K562 (cell line): Measurements from ENCODE around the gene FOXJ3. TPM values are rescaled to one million over a fixed set of nuclear protein-coding genes. Genes with fewer than 3 reads are reported as not detected.

ENCODE experiments used
- ATAC-seq: fragments of 200-7000 bp; cut with Tn5 transposase; 3 replicates; pipeline ENCODE4 v1.9.1; 2020; ENCODE audit warnings: moderate library complexity
- BruUV-seq: library from RNA; stranded (reverse); fragments of 400-500 nt; replicated peaks from 2 replicates; lab custom pipeline; 2021; lab: Mats Ljungman, UMichigan
- CTCF ChIA-PET: fragments of 300-600 bp; formaldehyde crosslinking; extraction: SDS; loops from one replicate; lab custom pipeline; 2021; ENCODE audit warnings: low intra/inter-chr PET ratio; lab: Yijun Ruan, JAX
- POLR2A ChIA-PET: fragments of 300-600, 350-650 bp; sonication (Branson Sonifier 250); formaldehyde crosslinking; extraction: SDS; loops from one replicate; lab custom pipeline; 2021; ENCODE audit warnings: antibody characterized with exemption, inconsistent platforms; lab: Yijun Ruan, JAX
- DNase-seq, 4 experiments: peaks; one replicate each; pipeline versions ENCODE4 v3.0.0 to v3.0.0-alpha.2; 2011 to 2018; ENCODE audit warnings: low spot score in 3 of 4, mixed read lengths in 3 of 4; ENCODE audit errors: extremely low read depth in 1 of 4
- FAIRE-seq: peaks from 2 replicates; lab custom pipeline; 2011; peaks lifted over from hg19 to GRCh38; lab: Jason Lieb, UNC
- H2AFZ ChIP-seq: 2 replicates; pipeline ENCODE4 v1.6.0; 2011; ENCODE audit warnings: low read depth, low read length, control low read depth, inconsistent platforms
- H3K27ac ChIP-seq: fragments of 200-600 bp; 3 replicates; pipeline ENCODE4 v1.8.0; 2011; ENCODE audit warnings: low read depth, mild to moderate bottlenecking, control low read depth, inconsistent platforms, low read length, moderate library complexity, mixed read lengths; ENCODE audit errors: extremely low read depth
- H3K27me3 ChIP-seq, 2 experiments: fragments of 300-600 bp in 1 of 2; 2 replicates in 1 of 2; 3 replicates in 1 of 2; pipeline versions ENCODE4 v1.6.0 to v1.8.0; 2011; ENCODE audit warnings: inconsistent platforms in 2 of 2, low read length in 2 of 2, mild to moderate bottlenecking in 1 of 2, mixed read lengths in 1 of 2, moderate library complexity in 1 of 2; ENCODE audit not compliant: control insufficient read depth in 2 of 2, insufficient read depth in 2 of 2
- H3K36me3 ChIP-seq: fragments of 300-600 bp; 3 replicates; pipeline ENCODE4 v1.8.0; 2011; ENCODE audit warnings: mild to moderate bottlenecking, low read length, inconsistent platforms; ENCODE audit not compliant: control insufficient read depth, insufficient read depth
- H3K4me1 ChIP-seq, 2 experiments: fragments of 200-600 bp in 1 of 2; replicated peaks in 1 of 2; 2 replicates in 1 of 2; 3 replicates in 1 of 2; pipeline versions ENCODE4 v1.5.1 to v1.8.0; 2011; ENCODE audit warnings: inconsistent platforms in 2 of 2, low read length in 2 of 2, mild to moderate bottlenecking in 1 of 2, mixed read lengths in 1 of 2, moderate library complexity in 1 of 2; ENCODE audit not compliant: control insufficient read depth in 2 of 2, insufficient read depth in 2 of 2
- H3K4me2 ChIP-seq: 2 replicates; pipeline ENCODE4 v1.6.1; 2011; ENCODE audit warnings: low read length, control low read depth, inconsistent platforms, mixed read lengths; ENCODE audit not compliant: insufficient read depth
- H3K4me3 ChIP-seq: fragments of 200-600 bp; sonication (generic), shearing (Covaris generic); 2 replicates; pipeline ENCODE4 v1.5.1; 2016; ENCODE audit warnings: control low read depth, inconsistent platforms
- H3K79me2 ChIP-seq: fragments of 200-600 bp; 3 replicates; pipeline ENCODE4 v1.8.0; 2011; ENCODE audit warnings: low read length, inconsistent platforms; ENCODE audit not compliant: control insufficient read depth, insufficient read depth
- H3K9ac ChIP-seq, 2 experiments: 2 replicates each; pipeline versions ENCODE4 v1.6.0 to v1.6.1; 2011; ENCODE audit warnings: low read depth in 2 of 2, low read length in 2 of 2, control low read depth in 1 of 2, inconsistent platforms in 1 of 2, mild to moderate bottlenecking in 1 of 2, mixed read lengths in 1 of 2; ENCODE audit not compliant: insufficient read depth in 1 of 2
- H3K9me1 ChIP-seq: one replicate; pipeline ENCODE4 v1.6.0; 2011; ENCODE audit warnings: inconsistent platforms, mild to moderate bottlenecking, low read length, moderate library complexity; ENCODE audit not compliant: control insufficient read depth, insufficient read depth
- H3K9me3 ChIP-seq: replicated peaks from 2 replicates; pipeline ENCODE4 v1.5.1; 2011; ENCODE audit warnings: low read depth, low read length, inconsistent platforms; ENCODE audit not compliant: control insufficient read depth, insufficient read depth
- H4K20me1 ChIP-seq: replicated peaks from 2 replicates; pipeline ENCODE4 v1.6.1; 2011; ENCODE audit warnings: low read length, inconsistent platforms, mixed read lengths; ENCODE audit not compliant: control insufficient read depth, insufficient read depth
- DDX20 ChIP-seq: fragments of 450-650 bp; IDR thresholded peaks from 2 replicates; pipeline ENCODE4 v1.6.1; 2016; ENCODE audit warnings: missing genetic modification characterization, low read depth, mild to moderate bottlenecking, missing compliant biosample characterization, moderate library complexity
- GABPB2 ChIP-seq: fragments of 250-450 bp; sonication (Bioruptor Pico); conservative IDR thresholded peaks from 2 replicates; pipeline ENCODE4 v1.5.1; 2021; ENCODE audit warnings: mild to moderate bottlenecking
- MTA2 ChIP-seq: fragments of 450-650 bp; IDR thresholded peaks from 2 replicates; pipeline ENCODE4 v1.6.1; 2016; ENCODE audit warnings: low read depth
- SMC3 ChIP-seq: conservative IDR thresholded peaks from 2 replicates; pipeline ENCODE4 v1.6.1; 2011; ENCODE audit warnings: low read depth, low read length, improper control_type of control experiment; ENCODE audit not compliant: insufficient read depth
- SPI1 ChIP-seq: IDR thresholded peaks from 2 replicates; pipeline ENCODE4 v1.6.1; 2011; ENCODE audit warnings: low read depth, low read length, control low read depth, borderline replicate concordance
- TAF1 ChIP-seq: IDR thresholded peaks from 2 replicates; pipeline ENCODE4 v1.6.1; 2011; ENCODE audit warnings: mild to moderate bottlenecking, low read length, moderate library complexity; ENCODE audit not compliant: insufficient read depth, control insufficient read depth, severe bottlenecking; ENCODE audit errors: extremely low read depth
- TBP ChIP-seq: optimal IDR thresholded peaks from 2 replicates; pipeline ENCODE3; 2011; ENCODE audit warnings: low read depth, low read length, improper control_type of control experiment
- WGBS: fragments of 100-300 bp; shearing (Covaris generic); methylation state at CpG from one replicate; pipeline ENCODE4 v1.1.6; 2016; ENCODE audit warnings: low coverage, mixed read lengths; ENCODE audit not compliant: insufficient coverage; ENCODE audit errors: missing lambda C conversion rate; 5-methylcytosine and 5-hydroxymethylcytosine counted together
- in situ Hi-C: fragments of 300-500 bp; cut with MboI; formaldehyde crosslinking; loops from 4 replicates; pipeline ENCODE4 v1.15.0; 2018; ENCODE audit warnings: inconsistent platforms, mixed read lengths
- intact Hi-C: fragments of 100-400 bp; cut with micrococcal nuclease; formaldehyde crosslinking; loops from 2 replicates; pipeline ENCODE4 v1.14.2; 2022
- polyA plus RNA-seq, 8 experiments: library from polyadenylated mRNA; depleted of rRNA in 4 of 8; stranded (reverse) in 5 of 8; unstranded in 3 of 8; fragments of >200 nt; fragmentation: Nextera tagmentation in 2 of 8; fragmentation: Illumina TruSeq in 1 of 8; extraction: Ambion mirVana in 2 of 8; extraction: Trizol in 1 of 8; gene quantifications; 2 replicates each; pipeline versions ENCODE4 v1.2.1 to v1.2.3, GENCODE V29; 2011 to 2014; ENCODE audit warnings: inconsistent platforms in 1 of 8, missing spikeins in 1 of 8
- total RNA-seq, 7 experiments: library from RNA; depleted of rRNA in 6 of 7; stranded (reverse); fragments of >200 nt in 6 of 7; fragmentation: Illumina TruSeq in 2 of 7; extraction: Trizol in 2 of 7; gene quantifications; 2 replicates each; pipeline versions ENCODE4 v1.2.1 to v1.2.3, GENCODE V29; 2011 to 2021; ENCODE audit warnings: low replicate concordance in 1 of 7
- TF ChIP-seq, protein P1 (sequence below): fragments of 450-650 bp; conservative IDR thresholded peaks from 2 replicates; pipeline ENCODE4 v1.6.1; 2016; ENCODE audit warnings: missing genetic modification characterization, low read depth, mild to moderate bottlenecking, control low read depth, missing compliant biosample characterization

The FOXJ3 gene
- total and polyA plus RNA-seq, 9 of the 15 experiments (the other 6 are each of a cell fraction or from before 2014, with no cell fraction given) = 8.7 to 35.3 (median 23.4) TPM

DNA sequence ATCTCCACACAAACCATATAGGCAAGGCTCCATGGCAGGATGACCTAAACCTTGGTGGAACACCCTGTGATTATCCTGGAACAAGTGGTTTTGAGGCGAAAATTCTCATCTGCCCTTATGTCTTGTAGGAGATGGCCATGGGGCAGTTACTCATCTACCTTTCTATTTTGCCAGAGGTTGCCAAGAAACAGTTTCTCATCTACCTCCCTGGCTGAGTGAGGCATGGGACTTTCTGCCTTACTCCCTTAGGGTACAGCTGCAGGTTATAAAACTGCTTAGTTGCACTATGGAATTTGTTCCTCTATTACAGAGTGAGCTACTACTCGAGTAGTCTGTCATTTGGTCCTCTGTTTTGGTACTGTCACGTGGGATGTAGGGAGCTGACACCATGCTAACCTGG is 139.2 kb downstream of the FOXJ3 start:
- Histone ChIP-seq H3K9ac (no peak overlapping the region), H3K4me2 (no peak overlapping the region), H3K4me1 (no peaks in the 10 kb centered on the region), H4K20me1 (no peaks in the 10 kb centered on the region), H3K4me3 (no peak overlapping the region), H3K79me2 (no peaks in the 10 kb centered on the region), H3K27me3 (no peaks in the 10 kb centered on the region), H3K36me3 (peaks cover 58% of the 10 kb centered on the region), H3K27ac (no peak overlapping the region), H2AFZ (no peak overlapping the region), H3K9me3 (no peaks in the 10 kb centered on the region), H3K9me1 (no peaks in the 10 kb centered on the region)
- no peak for FAIRE-seq
- 82% methylated on average over 3 of the region's 3 CpGs for WGBS
- intact Hi-C loops (no loop called here), in situ Hi-C loops (no loop called here)
- ChIA-PET POLR2A (no interaction called here), CTCF (no interaction called here)
- BruUV-seq = no TSS peak
- ATAC-seq = no peak
- TF ChIP-seq, protein P1, sequence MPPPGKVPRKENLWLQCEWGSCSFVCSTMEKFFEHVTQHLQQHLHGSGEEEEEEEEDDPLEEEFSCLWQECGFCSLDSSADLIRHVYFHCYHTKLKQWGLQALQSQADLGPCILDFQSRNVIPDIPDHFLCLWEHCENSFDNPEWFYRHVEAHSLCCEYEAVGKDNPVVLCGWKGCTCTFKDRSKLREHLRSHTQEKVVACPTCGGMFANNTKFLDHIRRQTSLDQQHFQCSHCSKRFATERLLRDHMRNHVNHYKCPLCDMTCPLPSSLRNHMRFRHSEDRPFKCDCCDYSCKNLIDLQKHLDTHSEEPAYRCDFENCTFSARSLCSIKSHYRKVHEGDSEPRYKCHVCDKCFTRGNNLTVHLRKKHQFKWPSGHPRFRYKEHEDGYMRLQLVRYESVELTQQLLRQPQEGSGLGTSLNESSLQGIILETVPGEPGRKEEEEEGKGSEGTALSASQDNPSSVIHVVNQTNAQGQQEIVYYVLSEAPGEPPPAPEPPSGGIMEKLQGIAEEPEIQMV = no peak
- TF ChIP-seq GABPB2 (CRISPR knock-in tag) = no peak
- TF ChIP-seq DDX20 (tag) = no peak
- no peak for DNase-seq

DNA sequence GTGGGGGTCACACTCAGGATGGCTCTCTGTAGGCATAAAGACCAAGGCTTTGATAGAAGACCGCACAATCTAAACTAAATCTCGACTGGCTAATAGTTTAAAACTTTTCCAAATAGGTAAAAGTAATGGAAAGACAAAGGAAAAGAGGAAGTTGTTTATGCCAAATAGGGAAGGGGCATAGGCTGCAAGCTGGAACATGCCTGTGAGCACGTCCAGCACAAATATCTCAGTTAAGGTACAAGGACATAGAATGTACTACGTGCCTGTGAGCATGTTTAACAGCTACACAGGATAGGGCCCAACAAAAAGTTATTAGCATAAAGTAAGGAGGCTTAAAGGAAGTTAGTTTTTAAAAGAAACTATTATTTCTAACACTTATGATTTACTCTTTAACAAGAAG is 142.9 kb downstream of the FOXJ3 start:
- in situ Hi-C loops = no loop called here
- DNase-seq (no peak), FAIRE-seq (no peak), ATAC-seq (no peak)
- H3K4me2 ChIP-seq = no peak overlapping the region
- TF ChIP-seq TAF1 (no peak), SMC3 (no peak), TBP (no peak), SPI1 (0 out of 2 replicates have a peak, but pooled peaks have one; percentile 12), MTA2 (no peak)
- H3K4me3 ChIP-seq = no peak overlapping the region
- no peaks in the 10 kb centered on the region for H3K9me3 ChIP-seq
- no peaks in the 10 kb centered on the region for H3K4me1 ChIP-seq
- no peaks in the 10 kb centered on the region for H3K79me2 ChIP-seq
- no peaks in the 10 kb centered on the region for H3K27me3 ChIP-seq
- POLR2A ChIA-PET = no interaction called here
- no peak overlapping the region for H3K27ac ChIP-seq
- intact Hi-C loops = no loop called here
- H3K36me3 ChIP-seq = peaks cover 78% of the 10 kb centered on the region
- no TSS peak for BruUV-seq
- H3K9me1 ChIP-seq = no peaks in the 10 kb centered on the region
- WGBS = 78% methylated on average over 4 of the region's 4 CpGs
- no peak overlapping the region for H3K9ac ChIP-seq
- H2AFZ ChIP-seq = no peak overlapping the region
- CTCF ChIA-PET = no interaction called here
- no peaks in the 10 kb centered on the region for H4K20me1 ChIP-seq
